Lower leg skin (tissue), 4 donors: ENCODE measurements around the gene MAP1B. TPM values are rescaled to one million over a fixed set of nuclear protein-coding genes. Genes with fewer than 3 reads are reported as not detected.

Experiments
- DNase-seq, 2 donors: peaks; one replicate each; pipeline ENCODE4 v3.0.0-alpha.2; 2019; ENCODE audit warnings: low spot score in 2 of 2
- H3K4me3 ChIP-seq: fragments of 200-600 bp; sonication (generic); 2 replicates; pipeline ENCODE4 v1.5.1; 2017; ENCODE audit warnings: mild to moderate bottlenecking, low read depth; ENCODE audit not compliant: poor library complexity, severe bottlenecking
- POLR2A ChIP-seq, 2 donors: fragments of 450-650 bp; IDR thresholded peaks; one replicate each; pipeline ENCODE4 v1.6.1; 2016 to 2017; ENCODE audit warnings: antibody characterized with exemption in 2 of 2, mild to moderate bottlenecking in 1 of 2, moderate library complexity in 1 of 2
- WGBS, 2 donors: methylation state at CpG; one replicate each; pipeline ENCODE4 v1.1.5; 2018; 5-methylcytosine and 5-hydroxymethylcytosine counted together
- intact Hi-C: fragments of 100-400 bp; cut with DNase I; formaldehyde crosslinking; loops from one replicate; pipeline ENCODE4 v1.15.0; 2023; ENCODE audit warnings: low total_unique reads
- total RNA-seq, 4 donors: library from RNA; depleted of rRNA; stranded (reverse); fragments of >200 nt; gene quantifications; one replicate each; pipeline ENCODE4 v1.1.0, GENCODE V29; 2016
- TF ChIP-seq, protein P1 (sequence below), 3 donors: fragments of 450-650 bp; IDR thresholded peaks; one replicate each; pipeline ENCODE4 v1.5.1; 2016; ENCODE audit warnings: antibody characterized with exemption in 3 of 3, mild to moderate bottlenecking in 3 of 3, moderate library complexity in 2 of 3

The MAP1B gene
- total RNA-seq, 4 donors from 2014 or later: 26.3 to 218 (median 73.9) TPM

DNA sequence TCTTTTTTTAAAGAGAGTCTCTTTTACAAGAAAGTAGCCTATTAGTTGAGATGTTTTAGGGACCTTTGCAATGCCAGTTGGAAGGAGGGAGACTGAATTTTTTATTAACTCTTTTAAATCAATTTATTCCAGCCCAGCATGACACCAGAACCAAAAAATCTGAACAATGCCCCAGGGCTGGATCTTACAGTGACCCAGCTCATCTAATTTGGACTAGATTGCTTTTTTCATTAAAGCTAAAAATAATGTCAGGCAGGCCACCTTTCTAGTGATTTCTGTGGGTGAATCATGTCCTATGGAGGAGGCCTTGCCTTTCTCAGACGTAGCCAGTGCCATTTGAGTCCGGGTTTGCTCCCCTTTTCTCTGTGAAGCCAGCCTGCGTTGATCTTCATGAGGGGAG, 38.8 kb downstream of the MAP1B start:
- WGBS, 2 donors: 91 to 94% methylated on average over 3 of the region's 3 CpGs

DNA sequence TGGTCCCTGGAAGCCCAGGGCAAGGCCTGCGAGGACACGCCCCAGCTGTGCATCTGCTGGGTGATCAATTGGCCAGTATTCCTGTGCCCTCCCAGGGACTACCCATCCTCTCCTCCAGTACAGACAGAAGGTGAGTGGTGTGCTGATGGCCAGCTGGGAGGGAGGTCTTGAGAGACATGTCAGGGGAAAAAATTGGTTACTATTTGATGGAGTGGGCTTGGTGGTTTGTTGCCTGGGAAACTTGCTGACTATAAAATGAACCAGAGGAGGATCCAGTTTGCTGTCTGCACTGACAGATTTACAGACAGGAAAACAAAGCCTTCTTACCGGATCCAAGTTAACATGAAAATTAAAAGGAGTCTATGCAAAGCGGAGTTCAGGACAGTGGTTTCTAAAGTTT, 40.3 kb downstream of the MAP1B start:
- intact Hi-C loops: no loop called here
- no peak for TF ChIP-seq POLR2A (IDR thresholded peaks at IDR 0.05)
- TF ChIP-seq, protein P1, sequence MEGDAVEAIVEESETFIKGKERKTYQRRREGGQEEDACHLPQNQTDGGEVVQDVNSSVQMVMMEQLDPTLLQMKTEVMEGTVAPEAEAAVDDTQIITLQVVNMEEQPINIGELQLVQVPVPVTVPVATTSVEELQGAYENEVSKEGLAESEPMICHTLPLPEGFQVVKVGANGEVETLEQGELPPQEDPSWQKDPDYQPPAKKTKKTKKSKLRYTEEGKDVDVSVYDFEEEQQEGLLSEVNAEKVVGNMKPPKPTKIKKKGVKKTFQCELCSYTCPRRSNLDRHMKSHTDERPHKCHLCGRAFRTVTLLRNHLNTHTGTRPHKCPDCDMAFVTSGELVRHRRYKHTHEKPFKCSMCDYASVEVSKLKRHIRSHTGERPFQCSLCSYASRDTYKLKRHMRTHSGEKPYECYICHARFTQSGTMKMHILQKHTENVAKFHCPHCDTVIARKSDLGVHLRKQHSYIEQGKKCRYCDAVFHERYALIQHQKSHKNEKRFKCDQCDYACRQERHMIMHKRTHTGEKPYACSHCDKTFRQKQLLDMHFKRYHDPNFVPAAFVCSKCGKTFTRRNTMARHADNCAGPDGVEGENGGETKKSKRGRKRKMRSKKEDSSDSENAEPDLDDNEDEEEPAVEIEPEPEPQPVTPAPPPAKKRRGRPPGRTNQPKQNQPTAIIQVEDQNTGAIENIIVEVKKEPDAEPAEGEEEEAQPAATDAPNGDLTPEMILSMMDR (IDR thresholded peaks at IDR 0.05): no peak
- DNase-seq: no peak
- H3K4me3 ChIP-seq: no peak overlapping the region
- 75 to 76% methylated on average over 4 of the region's 4 CpGs for WGBS, 2 donors

More for the DNA sequence above, 38.8 kb downstream of the MAP1B start:
- DNase-seq: no peak
- intact Hi-C loops: no loop called here
- TF ChIP-seq, protein P1 (IDR thresholded peaks at IDR 0.05): no peak
- no peak for TF ChIP-seq POLR2A (IDR thresholded peaks at IDR 0.05)
- no peak overlapping the region for H3K4me3 ChIP-seq

DNA sequence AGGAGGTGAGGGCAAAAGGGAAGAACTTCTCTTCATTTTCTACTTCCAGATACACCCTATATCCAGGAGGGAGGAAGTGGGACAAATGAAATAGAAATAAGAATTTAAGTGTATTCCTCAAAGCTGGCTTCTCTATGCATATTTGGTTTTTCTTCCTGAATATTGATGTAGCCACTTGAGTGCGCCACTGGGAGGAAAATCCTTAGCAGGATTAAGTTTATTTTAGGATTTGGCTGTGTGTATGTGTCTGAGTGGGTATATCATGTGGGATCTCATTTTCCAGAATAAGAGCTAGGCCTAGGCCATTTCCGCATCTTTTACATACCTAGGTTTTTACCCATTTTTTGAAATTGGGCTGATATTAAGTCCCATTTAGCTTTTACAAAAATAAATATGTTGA, 42.5 kb downstream of the MAP1B start:
- no peak overlapping the region for H3K4me3 ChIP-seq
- TF ChIP-seq POLR2A (IDR thresholded peaks at IDR 0.05): no peak
- TF ChIP-seq, protein P1 (IDR thresholded peaks at IDR 0.05): no peak
- WGBS, 2 donors: 95 to 96% methylated on average over 2 of the region's 2 CpGs
- intact Hi-C loops: no loop called here
- DNase-seq: no peak

DNA sequence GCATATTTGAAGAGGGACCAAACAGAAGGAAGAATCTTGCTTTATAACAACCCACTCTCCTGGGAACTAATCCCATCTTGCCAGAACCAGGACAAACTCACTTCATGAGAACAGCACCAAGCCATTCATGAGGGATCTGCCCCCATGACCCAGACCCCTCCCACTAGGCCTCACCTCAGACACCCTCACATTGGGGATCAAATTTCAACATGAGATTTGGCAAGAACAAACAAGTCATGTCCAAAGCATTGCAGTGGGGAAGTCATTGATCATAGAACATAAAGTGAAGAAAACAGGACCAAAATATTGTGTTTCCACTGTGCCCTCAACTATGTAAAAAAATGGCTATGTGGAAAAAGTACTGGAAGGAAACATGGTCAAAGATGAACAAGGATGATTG, 43.9 kb downstream of the MAP1B start:
- peak in 1 of 2 donors; percentile 36 for DNase-seq
- intact Hi-C loops: no loop called here
- no peak overlapping the region for H3K4me3 ChIP-seq
- TF ChIP-seq, protein P1 (IDR thresholded peaks at IDR 0.05): no peak
- TF ChIP-seq POLR2A (IDR thresholded peaks at IDR 0.05): no peak

DNA sequence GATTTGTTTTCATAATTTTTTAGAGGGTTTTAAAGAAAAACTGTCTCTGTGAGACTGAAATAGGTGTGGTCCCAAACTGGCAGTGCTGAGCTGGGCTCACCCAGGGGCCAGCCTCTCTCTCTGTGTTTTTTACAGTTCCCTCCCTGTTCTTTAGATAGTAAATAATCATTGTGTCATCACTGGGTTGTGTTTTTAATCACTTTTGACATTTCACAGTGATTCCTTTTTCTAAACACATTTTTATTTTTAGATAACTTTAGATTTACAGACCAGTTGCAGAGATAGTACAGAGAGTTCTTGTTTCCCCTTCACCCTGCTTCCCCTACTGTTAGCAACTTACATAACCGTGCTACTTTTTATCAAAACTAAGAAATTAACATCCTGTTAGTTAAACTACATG, 44.4 kb downstream of the MAP1B start:
- 47 to 51% methylated on average over 1 of the region's 1 CpG for WGBS, 2 donors
- intact Hi-C loops: no loop called here
- no peak overlapping the region for H3K4me3 ChIP-seq
- DNase-seq: peak in 1 of 2 donors; percentile 33
- no peak for TF ChIP-seq POLR2A (IDR thresholded peaks at IDR 0.05)
- TF ChIP-seq, protein P1 (IDR thresholded peaks at IDR 0.05): no peak

DNA sequence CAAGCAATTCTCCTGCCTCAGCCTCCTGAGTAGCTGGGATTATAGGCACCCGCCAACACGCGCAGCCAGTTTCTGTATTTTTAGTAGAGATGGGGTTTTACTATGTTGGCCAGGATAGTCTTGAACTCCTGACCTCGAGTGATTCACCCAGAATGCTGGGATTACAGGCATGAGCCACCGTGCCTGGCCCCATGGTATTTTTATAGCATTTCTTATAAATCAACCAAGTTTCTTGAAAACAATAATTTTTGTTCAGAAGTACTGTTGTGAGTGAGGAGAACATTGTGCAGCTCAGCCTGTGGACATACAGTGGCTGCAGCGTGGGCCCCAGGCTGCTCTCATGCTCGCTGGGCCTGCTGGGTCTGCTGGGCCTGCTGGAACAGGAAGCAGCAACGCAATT, 45.3 kb downstream of the MAP1B start:
- intact Hi-C loops: no loop called here
- no peak for DNase-seq
- no peak overlapping the region for H3K4me3 ChIP-seq
- TF ChIP-seq, protein P1 (IDR thresholded peaks at IDR 0.05): no peak
- TF ChIP-seq POLR2A (IDR thresholded peaks at IDR 0.05): no peak
- WGBS, 2 donors: 84 to 88% methylated on average over 8 of the region's 8 CpGs
